ENCODE measurements around the gene PRIM1.
A peak's percentile ranks its signal among the peaks of the same experiment; 100 is the strongest.
"Not testable (repeated sequence)": the region's sequence is repeated elsewhere in the genome, so short reads cannot be mapped to it uniquely, and the experiment has no call there.

Gene PRIM1

DNA sequence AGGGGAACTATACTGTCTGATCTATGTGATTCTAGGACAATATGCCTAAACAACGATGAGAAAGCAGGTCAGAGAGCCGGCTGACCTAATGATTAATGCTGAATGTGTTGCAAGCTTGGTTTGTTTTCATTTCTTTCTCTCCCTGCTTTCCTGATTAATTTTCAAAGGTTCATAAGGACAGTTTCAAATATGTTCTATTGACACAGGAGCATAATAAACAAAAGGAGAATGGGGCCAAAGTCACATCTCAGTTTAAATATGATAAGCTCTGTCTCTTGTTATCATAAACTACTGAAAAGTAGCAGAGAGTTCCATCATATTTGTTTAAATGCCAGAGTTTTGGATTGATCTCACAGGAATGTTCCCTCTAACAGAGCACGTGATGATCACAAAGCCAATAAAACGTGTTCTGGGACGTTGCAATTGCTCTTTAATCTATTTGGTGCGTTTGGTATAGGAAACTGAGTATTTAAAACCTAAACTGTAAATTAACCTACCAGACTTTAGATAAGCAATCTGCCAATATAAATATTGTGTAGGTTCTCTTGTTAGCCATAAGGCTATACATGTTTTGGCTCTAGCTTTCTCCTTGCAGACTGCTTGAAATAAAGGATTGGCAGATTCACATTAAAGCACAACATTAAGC, 7.3 kb upstream of the PRIM1 start:
- no peak for DNase-seq

- DNase-seq = no peak
These were observed 6.7 kb upstream of the PRIM1 start for GRCh38 chr12:56758728-56759262.

DNA sequence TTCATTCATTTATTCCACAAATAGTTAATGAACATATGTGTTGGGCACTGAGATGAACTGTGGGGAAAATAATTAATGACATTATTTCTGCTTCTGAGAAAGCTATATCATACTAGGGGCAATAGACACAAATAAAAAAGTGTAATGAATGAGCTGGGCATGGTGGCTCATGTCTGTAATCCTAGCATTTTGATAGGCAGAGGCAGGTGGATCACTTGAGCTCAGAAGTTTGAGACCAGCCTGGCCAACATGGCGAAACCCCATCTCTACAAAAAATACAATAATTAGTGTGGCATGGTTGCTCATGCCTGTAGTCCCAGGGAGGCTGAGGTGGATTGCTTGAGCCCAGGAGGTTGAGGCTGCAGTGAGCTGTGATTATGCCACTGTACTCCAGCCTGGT, 5.8 kb upstream of the PRIM1 start:
- DNase-seq = not testable (repeated sequence)

DNA sequence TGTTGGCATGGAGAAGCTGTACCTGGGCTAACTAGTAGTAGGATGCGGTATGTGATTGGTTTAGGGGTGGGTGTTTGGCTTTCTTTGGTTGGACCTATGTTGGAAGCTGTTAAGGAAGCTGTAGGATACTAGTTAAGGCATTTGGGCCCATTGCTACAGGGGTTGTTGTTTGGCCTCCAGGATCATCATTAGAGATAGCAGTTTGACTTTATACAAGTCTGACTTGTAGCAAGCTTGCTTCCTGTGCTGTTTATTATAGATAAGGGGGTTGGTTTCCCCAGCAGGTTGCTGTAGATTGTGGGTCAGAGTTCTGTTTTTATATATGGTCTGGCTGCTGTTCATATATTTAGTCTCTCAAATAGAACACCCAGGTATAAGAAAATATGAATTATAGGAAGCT, 1.4 kb upstream of the PRIM1 start:
- DNase-seq = no peak

DNA sequence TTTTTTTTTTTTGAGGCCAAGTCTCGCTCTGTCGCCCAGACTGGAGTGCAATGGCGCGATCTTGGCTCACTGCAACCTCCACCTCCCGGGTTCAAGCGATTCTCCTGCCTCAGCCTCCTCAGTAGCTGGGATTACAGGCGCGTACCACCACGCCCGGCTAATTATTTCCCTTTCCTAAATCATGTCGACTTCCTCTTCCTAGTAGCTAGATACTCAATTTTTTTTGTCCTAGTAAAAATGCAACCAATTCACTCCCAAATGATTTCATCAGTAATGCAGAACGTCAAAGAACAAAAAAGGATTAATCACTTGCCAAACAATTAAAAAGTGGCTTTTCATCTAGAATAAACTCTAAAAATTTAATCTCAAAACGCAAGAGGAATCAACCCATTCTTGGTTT, 1.5 kb downstream of the PRIM1 start:
- not testable (repeated sequence) for DNase-seq

- no peak for DNase-seq
These were observed 2.3 kb downstream of the PRIM1 start for GRCh38 chr12:56749853-56750252.

DNA sequence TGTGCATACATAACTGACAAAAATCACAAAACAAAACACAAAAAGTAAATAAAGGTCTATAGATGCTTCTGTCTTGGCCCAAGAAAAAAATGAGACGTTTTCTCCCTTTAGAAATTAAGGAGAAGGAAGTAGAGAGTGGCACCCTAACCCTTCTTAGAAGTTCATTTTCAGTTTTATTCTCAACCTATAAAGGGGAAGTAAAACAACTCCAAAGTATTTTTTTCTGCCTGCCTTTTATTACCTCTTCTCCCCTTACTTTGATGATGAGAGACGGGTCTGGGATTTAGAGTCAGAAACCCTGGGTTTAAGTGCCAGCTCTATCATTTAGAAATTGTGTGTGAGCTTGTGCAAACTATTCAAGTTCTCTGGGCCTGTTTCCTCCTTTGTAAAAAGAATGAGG, 2.8 kb downstream of the PRIM1 start:
- DNase-seq = no peak

GRCh38 chr12:56728139-56728861, 23.8 kb downstream of the PRIM1 start:
- no peak for DNase-seq

GRCh38 chr12:56726196-56726675, 25.9 kb downstream of the PRIM1 start:
- not testable (repeated sequence) for DNase-seq

GRCh38 chr12:56725723-56726102, 26.4 kb downstream of the PRIM1 start:
- no peak for DNase-seq

DNA sequence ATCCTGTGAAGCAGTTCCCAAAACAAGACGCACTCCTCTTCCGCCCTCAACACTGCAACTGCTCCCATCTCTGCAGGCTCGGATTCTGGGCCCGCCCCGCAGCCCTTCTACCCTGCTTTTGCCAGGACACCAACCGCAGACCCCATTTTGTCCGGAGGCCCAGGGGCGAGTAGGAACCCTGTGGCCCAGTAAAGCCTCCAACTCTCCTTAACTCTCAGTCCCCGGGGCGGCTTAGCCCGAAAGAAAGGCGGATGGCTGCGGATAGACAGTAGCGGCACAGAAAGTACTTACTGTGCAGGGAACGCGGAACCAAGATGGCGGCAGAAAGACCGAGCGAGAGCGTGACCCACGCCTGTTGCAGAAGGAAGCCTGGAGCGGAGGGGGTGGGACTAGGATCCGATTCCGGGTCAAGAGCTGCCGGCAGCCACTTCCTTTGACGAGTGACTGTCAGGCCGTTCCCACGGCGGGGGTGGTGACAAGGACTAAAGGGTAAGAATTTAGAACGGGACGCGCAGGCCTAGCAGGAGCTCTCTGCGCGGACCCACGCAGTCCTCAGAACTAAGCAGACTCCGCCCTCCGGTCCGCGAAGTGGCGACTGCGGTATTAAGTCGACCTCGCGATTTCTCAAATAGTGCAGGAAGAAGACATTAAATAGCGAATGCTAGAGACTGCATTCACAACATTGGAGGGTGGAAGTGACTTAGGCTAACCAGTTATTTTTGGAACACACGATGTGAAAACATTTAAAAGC, 27.0 kb downstream of the PRIM1 start, which contains the start of gene NACA:
Gene NACA (minus strand): TSS at position 328 of the 751 bp plus-strand sequence. CDS start 778 bp downstream, outside the sequence.
- DNase-seq = peak; percentile 84

- DNase-seq = no peak
These were observed 27.5 kb downstream of the PRIM1 start for GRCh38 chr12:56724701-56724971.

DNA sequence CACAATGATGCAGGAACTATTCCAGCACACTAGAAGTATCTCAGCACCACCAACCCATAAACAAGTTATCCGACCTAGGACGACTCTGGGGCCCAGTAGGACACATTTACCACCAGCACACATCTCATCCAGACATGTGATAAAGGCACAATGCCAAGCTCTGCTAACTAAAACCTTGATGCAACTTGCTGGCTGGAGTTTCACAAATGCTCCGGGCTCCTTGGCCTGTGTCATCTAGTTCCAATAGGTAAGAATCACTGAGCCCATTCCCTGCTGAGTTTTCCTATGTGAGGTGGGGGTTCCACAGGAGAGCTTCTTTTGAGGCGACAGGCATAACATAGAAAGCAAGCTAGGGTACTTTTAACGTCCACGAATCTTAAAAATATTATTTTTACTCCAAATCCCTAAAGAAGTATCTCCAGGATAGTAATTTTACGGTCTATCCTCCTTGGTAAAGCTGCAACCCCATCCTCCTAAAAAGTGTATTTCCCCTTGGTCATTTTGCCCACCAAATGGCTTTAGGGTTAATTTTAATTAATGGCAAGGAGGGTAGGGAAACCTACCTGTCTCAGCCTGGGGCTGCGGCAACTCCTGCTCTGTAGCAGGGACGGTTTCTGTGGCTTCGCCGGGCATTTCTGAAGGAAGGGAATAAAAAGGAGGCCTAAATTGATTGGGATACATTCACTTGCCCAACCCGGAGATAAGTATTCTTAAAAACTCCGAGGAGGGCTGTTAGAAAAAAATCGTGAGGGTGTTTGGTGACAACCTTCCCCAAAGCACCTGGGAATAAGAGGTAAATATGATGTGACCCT, 28.0 kb downstream of the PRIM1 start:
- DNase-seq = no peak

DNA sequence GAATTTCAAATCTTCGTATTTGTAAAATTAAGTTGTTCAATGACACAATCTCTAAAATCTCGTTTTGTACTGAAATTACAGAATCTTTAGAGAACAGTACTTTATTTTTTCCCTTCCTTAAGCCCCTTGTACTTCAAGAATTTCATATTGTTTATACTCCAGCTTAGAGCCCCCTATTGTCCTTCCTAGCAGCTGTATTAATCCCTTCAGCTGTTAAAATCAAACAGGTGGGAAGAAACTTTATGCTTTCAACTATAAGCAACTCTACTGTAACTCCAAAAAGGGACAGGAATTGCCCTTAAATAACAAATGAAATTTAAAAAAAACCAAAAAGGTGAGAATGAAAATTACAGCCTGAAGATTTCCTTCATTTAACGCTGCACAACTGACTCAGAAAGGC, 28.8 kb downstream of the PRIM1 start:
- no peak for DNase-seq

GRCh38 chr12:56722832-56723231, 29.3 kb downstream of the PRIM1 start:
- DNase-seq = no peak

- DNase-seq = no peak
These were observed 30.4 kb downstream of the PRIM1 start for GRCh38 chr12:56721721-56722120.

DNA sequence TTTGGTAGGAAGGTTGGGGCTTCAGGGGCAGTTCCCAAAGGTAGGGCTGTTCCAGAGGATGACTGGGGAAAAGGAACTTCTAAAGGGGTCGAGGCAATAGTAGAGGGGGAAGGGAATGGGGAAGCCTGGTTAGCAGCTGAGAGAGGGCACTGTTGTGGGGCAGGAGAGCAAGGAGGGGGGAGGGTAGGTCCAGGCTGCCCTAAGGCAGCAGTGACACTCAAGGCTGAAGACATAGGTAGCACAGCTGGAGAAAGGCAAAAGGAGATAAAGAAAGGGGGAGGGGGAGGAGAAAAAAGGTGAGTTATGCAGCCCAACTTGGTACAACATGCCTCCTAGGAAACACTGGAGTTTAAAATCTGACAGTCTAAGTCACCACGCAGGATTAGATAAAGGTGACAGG, 30.9 kb downstream of the PRIM1 start:
- no peak for DNase-seq

GRCh38 chr12:56720731-56721151, 31.4 kb downstream of the PRIM1 start:
- no peak for DNase-seq

DNA sequence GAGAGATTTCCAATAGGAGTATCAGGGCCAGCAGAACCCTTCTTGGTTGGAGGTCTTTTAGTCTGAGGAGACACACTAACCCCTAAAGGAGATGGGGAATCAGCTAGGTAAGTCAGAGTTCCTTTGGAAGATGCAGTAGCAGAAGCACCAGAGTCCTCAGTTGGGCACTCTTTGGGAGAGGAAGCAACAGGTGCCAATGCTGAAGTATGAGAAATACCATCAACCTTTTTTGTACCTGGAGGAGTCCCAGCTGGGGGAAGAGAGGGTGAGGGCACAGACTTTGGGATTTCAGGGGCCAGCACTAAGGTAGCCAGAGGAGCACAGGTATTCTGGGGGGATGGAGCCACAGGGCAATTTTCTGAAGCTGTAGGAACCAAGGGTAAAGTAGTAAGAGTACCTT, 33.1 kb downstream of the PRIM1 start:
- no peak for DNase-seq

DNA sequence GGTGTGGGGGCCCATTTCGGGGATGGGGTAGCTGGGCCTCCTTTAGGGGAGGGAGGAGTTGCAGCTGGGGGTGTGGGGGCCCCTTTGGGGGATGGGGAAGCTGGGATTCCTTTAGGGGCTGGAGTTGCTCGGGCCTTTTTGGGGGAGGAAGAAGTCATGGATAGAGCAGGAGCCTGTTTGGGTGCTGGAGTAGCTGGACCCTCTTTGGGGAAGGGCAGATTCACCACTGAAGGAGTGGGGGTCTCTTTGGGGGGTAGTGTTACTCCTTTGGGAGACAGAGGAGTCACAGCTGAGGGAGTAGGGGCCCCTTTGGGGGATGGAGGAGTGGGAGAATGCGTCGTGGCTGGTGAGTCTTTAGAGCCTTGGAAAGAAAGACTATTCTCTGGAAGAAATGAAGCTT, 33.5 kb downstream of the PRIM1 start:
- no peak for DNase-seq

- DNase-seq = no peak
These were observed 34.0 kb downstream of the PRIM1 start for GRCh38 chr12:56718149-56718548.

- no peak for DNase-seq
These were observed 34.9 kb downstream of the PRIM1 start for GRCh38 chr12:56716933-56717880.
